HuH-7 (cell line): ENCODE data around the gene PTK6.

ENCODE experiments used
- DNase-seq: peaks from one replicate; pipeline ENCODE4 v3.0.0; 2011; ENCODE audit warnings: low spot score

Gene PTK6

GRCh38 chr20:63557481-63557891 is 20.3 kb upstream of the PTK6 start:
- DNase-seq: no peak

GRCh38 chr20:63556873-63557478 is 19.8 kb upstream of the PTK6 start:
- DNase-seq: no peak

GRCh38 chr20:63555661-63556381 is 18.6 kb upstream of the PTK6 start:
- no peak for DNase-seq

GRCh38 chr20:63554361-63555278 is 17.4 kb upstream of the PTK6 start:
- no peak for DNase-seq

- DNase-seq: peak; percentile 73
Measured at GRCh38 chr20:63553933-63554290, 16.7 kb upstream of the PTK6 start, which contains the start of gene FNDC11. Gene FNDC11, plus strand, starts transcription at chr20:63554159. Its CDS starts 1,505 bp downstream, at chr20:63555664.

- DNase-seq: peak; percentile 88
Measured at GRCh38 chr20:63553251-63553932, 16.2 kb upstream of the PTK6 start.

GRCh38 chr20:63552481-63553249 is 15.5 kb upstream of the PTK6 start:
- DNase-seq: no peak

GRCh38 chr20:63551068-63551467 is 13.9 kb upstream of the PTK6 start:
- no peak for DNase-seq

GRCh38 chr20:63549679-63550282 is 12.6 kb upstream of the PTK6 start:
- DNase-seq: no peak

GRCh38 chr20:63549019-63549418 is 11.8 kb upstream of the PTK6 start:
- DNase-seq: no peak

GRCh38 chr20:63548542-63548941 is 11.4 kb upstream of the PTK6 start:
- no peak for DNase-seq

- DNase-seq: no peak
Measured at GRCh38 chr20:63547725-63548480, 10.7 kb upstream of the PTK6 start, which contains the start of gene SRMS. Gene SRMS, minus strand, starts transcription at chr20:63547749. Its CDS starts 286 bp downstream, at chr20:63547463.

GRCh38 chr20:63546956-63547724 is 10.0 kb upstream of the PTK6 start:
- DNase-seq: no peak

GRCh38 chr20:63546256-63546955 is 9.2 kb upstream of the PTK6 start:
- no peak for DNase-seq

- DNase-seq: no peak
Measured at GRCh38 chr20:63545814-63546213, 8.6 kb upstream of the PTK6 start.

GRCh38 chr20:63544958-63545516 is 7.9 kb upstream of the PTK6 start:
- no peak for DNase-seq

GRCh38 chr20:63544241-63544957 is 7.2 kb upstream of the PTK6 start:
- peak; percentile 70 for DNase-seq

GRCh38 chr20:63543733-63544132 is 6.6 kb upstream of the PTK6 start:
- no peak for DNase-seq
